ENCODE results near the gene ST14.

ST14 gene

DNA sequence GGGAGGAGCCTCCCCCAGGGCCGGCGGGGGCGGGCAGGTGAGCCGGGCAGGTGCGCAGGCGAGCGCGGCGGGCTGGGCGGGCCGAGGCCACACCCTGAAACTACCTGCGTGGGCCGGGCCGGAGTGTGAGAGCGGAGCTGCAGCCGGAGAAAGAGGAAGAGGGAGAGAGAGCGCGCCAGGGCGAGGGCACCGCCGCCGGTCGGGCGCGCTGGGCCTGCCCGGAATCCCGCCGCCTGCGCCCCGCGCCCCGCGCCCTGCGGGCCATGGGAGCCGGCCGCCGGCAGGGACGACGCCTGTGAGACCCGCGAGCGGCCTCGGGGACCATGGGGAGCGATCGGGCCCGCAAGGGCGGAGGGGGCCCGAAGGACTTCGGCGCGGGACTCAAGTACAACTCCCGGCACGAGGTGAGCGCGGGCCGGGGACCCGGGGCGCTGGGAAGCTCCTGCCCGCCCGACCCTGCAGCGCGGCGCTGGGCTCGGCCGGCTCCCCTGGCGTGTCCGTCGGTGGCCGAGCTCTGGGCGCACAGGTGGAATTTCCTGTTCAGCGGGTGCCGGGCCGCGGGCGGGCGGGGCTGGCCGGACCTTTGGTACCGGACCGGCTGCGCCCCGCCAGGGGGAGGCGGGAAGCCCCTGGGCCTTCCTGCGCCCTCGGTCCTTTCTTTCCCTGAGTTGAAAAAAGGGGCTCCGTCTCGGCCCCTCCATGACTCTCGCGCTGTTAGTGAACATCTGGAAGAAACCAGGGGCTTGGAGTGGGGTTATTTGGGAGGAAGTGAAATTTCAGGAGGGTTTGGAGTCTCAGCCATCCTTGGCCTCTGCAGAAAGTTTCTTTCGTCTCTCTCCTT, at the start of gene ST14:
Gene ST14, plus strand, starts transcription at position 126 of the 841 bp plus-strand sequence. Its CDS starts 198 bp downstream, at position 324.
- DNase-seq, result no peak

DNA sequence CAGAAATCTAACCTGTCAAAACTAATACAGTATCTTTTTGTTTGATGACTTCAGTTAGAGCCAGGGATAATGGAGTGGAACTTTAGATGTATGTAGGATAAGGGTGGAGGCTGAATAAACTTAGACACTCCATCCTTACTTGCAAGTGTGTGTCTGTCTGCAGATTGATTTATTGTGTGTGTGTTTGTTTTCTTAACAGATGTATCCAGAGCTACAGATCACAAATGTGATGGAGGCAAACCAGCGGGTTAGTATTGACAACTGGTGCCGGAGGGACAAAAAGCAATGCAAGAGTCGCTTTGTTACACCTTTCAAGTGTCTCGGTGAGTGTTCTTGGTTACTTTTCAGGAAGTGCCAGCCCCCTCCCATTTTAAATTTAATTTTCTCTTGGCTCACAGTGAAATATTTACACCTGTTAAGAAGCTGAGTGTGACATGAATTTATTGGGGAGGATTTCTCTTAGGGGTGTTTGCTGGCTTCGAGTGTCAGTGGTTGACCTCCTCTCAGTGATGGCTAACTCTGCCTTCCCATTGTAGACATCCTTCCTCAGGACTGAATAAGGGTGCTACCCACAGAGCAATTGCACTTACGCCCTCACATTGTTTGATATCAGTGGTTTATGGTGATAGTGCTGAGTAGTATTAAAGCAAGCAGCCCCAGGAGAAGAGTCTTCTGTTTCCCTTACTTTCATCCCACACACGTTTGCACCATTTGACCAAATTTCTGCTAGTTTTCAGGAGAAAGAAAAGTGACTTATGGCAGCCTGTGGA, 49.1 kb upstream of the ST14 start:
- DNase-seq, result no peak

DNA sequence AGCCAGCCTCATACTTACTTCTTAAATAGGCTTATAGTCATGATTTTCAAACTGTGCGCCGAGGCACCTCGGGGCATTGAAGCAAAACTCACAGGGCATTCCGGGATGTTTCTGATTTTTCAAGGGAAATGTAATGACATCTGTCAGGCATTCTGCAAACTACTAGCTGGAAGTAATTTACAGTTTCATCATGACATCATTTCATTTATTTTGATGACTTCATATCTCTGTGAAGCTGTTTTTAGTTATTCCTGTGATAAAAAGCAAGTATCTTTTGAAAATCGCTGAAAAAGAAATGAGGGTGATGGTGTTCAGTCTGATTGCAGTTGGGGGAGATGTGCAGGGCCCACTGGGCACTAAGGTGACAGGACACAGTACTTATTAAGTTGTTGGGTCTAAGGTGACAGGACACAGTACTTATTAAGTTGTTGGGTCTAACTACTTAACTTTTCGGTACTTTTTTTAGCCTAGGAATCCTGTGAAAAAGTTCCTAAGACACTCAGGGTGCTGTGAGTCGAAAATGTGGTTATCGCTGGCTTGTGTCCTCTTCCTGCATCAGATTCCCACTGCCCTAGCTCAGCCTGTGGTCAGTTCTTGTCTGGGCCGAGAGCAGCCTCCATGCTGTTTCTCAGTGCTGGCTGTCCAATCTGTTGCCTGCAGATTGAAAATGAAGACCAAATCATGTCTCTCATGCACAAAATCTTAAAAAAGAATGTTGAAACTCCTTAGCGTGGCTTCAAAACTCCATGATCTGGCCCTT, 47.3 kb upstream of the ST14 start:
- DNase-seq, result no peak

DNA sequence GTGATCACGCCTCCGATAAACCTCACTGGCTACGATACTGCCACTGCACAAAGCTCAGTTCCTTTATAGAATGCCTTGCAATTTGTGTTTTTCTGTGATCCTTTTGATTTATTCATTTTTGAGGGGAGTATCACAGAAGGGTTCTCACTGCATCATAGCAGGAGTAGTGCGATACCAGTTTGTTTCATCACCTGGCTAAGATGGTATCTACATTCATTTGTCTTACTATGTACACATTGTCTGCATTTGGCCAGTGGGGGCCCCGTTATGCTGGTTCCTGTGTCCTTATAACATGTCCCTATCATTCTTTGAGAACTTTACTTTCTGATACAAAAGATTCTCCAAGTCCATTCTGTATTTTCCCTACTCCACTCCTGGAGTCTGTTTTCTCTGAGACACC, 45.3 kb upstream of the ST14 start:
- no peak for DNase-seq

DNA sequence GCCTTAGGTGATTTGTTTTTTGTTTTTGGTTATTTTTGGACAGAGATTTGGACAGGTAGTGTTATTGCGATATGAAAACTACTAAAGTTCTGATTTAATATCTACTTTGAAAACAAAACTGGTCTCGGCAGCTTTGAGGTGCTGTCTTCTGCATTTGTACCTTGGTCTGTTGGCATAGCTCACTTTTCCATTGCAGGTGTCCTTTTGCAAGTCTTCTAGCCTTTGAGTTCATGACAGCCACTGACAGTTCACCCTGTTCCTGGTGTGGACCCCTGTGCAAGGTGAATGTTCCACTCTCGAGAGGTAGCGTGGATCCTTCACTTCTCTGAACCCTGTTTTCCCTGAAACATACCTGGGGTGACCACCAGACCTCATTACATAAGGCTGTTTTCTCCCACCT, 44.9 kb upstream of the ST14 start:
- DNase-seq, result no peak

DNA sequence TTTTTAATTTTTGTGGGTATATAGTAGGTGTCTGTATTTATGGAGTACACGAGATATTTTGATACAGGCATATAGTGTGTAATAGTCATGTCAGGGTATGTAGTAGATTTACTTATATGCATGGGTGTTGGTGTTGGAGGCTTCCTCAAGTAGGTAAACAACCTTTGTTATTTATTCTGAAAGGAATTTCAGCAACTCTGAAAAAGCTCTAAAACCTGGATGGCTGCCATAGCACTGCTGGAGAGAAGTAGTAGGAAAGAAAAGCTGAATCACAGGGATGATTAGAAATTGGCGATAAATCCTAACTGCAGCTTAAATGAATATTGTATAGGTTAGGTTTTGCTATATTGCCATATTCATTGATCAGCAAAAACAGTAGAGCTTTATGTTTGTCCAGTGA, 44.4 kb upstream of the ST14 start:
- DNase-seq, result no peak

DNA sequence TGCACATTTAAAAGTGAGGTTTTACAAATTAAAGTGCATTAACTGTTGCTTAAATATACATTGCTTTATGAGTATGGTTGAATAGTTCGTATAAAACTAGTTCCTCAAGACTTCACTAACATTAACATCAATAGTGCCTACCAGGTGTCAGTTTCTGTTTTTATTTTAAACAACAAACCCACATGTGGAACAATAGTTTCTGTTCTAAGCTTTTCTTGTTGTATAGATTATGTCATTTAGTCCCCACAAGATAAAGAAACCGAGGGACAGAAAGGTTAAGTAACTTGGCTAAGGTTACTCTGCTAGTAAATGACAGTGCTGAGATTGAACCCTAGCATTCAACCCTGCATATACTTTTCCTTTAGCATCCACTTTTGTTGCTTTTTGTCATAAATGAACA, 41.4 kb upstream of the ST14 start:
- no peak for DNase-seq

DNA sequence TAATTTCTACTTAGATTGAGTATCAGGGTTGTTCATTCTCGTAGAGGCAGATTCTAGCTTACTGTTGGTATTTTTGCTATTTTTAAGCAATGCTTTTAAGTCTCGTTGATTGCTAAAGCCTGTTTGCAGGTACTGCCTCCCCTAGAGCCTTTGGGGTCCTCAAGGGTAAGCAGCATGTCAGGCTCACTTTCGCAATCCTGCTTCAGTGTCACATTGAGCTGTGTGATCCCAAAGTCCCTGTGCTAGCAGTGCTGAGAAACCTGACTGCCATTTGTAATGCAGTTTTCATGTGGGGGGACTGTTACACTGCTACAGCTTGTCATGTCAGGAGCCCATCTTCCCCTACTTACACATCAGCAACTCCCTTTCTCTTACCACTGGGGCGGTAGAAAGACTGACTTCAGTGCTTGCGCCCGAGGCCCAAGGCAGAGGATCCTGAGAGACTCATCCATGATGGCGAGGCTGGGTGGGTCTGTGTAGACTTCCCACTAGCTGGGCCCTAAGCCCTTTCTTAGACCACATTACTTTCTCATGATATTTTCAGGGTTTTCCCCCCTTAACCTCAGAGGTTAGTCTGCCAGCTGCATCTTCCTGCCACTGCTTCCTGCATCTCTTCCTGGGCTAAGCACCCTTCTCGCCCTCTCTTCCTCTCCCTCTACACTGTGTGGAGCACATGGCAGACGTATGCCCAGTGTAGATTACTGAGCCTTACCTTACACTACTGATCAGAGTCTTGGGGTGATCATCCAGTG, 40.8 kb upstream of the ST14 start:
- DNase-seq, result peak; percentile 43

DNA sequence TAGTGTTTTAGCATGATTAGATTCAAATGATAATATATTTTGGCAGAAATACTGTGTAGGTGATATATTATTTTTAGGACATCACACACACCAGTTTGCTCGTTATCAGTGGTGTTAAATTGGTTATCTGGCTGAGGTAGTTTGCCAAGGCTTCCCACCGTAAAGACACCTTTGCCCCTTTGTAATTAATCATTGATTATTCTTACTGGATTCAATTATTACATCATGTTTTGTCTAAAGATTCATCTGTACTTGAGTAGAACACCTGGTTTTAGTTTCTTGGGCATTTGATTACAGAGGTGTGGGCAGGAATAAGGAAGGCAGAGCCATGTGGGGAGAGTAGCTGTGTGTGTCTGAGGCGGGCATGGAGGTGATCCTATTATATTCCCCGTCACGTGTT, 39.5 kb upstream of the ST14 start:
- no peak for DNase-seq

DNA sequence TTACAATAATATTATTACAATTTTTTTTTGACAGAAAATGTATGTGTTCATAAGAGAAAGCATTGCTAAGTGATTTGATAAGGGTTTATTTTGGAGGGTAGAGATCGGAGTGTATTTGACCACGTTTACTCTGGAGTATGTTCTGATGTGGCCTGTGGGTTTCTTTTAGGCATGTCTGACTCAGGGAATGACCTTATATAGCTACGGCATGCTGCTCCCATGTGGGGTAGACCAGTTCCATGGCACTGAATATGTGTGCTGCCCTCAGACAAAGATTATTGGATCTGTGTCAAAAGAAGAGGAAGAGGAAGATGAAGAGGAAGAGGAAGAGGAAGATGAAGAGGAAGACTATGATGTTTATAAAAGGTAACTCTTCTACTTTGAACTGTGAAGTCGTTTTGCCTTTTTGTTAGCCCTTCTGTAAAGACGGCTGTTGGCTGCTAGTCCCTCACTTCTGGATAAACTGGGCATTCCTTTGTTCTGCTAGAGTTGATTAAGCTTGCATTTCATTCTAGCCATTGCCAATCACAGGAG, 38.1 kb upstream of the ST14 start:
- no peak for DNase-seq

DNA sequence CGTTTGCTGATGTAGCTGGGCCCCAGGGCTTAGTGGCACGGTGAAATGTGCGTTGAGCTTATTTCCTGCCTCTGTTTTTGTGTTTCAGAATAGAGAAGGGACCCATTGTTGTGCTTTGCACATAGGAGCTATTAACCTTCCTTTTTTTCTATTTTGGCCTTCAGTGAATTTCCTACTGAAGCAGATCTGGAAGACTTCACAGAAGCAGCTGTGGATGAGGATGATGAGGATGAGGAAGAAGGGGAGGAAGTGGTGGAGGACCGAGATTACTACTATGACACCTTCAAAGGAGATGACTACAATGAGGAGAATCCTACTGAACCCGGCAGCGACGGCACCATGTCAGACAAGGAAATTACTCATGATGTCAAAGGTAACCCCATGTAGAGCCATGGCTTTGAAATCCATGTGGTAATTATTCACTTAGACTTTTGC, 37.4 kb upstream of the ST14 start:
- DNase-seq, result no peak

DNA sequence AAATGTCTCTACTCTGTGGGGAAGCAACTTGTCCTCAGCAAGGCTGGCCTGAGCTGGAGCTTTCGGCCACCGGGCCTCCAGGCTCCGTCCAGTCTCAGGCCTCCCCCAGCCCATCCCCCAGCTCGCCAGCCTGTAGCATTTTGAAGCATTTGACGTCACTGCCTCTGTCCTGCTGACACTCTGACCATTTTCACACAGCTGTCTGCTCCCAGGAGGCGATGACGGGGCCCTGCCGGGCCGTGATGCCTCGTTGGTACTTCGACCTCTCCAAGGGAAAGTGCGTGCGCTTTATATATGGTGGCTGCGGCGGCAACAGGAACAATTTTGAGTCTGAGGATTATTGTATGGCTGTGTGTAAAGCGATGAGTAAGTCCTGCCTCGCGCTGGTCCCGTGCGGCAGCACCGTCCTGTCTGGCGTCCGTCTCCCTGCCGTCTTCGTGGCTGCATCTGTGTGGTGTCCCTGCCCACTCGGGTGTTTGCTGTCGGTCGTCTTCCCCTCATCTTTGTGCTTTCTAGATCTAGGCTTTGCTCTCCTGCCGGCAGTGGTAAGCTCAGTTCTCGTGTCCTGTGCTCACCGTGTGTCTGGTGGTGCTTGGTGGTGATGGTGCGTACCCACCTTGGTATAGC, 36.1 kb upstream of the ST14 start:
- DNase-seq, result no peak

DNA sequence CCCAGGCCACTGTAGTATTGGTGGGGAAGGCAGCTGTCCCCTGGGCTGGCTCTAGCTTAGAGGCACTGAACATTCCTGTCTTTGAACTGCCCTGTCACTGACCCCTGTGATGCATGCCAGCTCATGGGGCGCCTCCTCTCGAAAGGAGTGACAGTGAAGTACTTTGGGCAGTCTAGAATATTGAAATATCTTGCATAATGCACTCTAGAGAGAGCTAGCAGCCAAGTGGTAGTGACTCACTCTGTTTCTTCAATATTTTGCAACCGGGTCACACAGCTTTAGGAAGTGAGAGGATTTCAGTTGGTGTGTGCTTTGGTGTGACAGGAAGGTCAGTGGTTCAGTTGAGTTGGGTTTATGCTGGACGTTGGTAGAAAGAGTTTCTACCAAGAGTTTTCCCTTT, 35.5 kb upstream of the ST14 start:
- DNase-seq, result peak; percentile 13

DNA sequence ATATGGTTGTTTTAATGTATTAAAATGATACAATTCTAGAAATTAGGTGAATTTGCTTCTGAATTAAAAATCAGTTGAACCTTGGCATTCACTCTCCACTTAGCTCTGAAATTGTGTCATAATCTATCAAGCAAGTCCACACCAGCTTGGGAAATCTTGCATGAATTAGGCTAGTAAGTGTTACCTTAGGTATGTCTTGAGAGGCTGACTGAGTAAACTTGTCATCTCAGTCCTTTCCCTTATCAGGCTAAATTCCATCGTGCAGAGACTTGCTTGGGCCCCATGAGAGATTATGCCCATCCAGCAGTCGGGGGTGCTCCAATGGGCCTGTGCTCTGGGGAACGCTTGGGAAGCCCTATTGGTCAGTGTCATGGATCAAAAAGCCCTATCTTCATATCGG, 33.9 kb upstream of the ST14 start:
- DNase-seq, result no peak

DNA sequence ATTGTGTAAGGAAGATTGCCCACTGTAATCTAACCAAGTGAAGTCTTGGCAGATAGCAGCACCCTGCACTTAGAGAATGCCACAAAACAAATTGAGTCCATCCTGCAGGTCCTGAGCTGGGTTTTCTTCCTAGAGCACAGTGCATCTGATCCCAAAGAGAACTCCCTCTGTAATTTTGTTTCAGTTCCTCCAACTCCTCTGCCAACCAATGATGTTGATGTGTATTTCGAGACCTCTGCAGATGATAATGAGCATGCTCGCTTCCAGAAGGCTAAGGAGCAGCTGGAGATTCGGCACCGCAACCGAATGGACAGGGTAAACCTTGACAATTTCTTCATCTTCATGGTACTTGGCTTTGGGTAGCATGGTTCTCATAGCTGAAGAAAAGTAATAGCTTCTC, 33.1 kb upstream of the ST14 start:
- DNase-seq, result no peak

DNA sequence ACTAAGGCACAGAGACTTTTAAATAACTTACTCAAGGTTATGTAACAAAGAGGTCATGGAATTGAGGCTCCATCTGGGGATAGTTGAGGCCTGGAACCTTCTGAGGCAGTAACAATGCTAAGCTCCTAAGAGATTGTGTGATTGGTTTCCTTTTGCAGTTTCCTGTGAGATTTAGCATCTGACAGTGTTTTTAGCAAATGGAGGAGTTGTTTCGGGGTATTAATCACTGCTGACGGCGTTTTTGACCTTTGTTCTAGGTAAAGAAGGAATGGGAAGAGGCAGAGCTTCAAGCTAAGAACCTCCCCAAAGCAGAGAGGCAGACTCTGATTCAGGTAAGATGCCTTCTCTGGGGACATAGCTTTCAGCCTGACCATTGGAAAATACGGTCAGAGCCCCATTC, 32.1 kb upstream of the ST14 start:
- DNase-seq, result no peak

DNA sequence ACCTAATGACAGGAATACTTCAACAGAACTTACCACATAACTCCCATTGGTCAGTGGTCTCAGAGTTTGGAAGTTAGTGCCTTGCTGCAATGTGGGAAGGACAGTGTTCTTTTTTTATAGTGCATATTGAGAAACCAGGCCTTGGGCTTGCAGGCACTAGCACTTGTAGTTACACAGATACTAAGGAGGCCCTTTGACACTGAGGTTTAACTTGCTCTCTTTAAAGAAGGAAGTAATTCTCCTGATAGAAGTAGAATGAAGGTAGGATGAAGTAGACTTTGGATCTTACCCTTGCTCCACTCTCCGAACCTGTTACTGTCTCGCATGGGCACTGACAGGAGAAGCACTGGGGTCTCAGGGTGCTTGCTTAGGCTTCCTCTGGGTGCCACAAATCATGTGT, 31.0 kb upstream of the ST14 start:
- DNase-seq, result no peak

DNA sequence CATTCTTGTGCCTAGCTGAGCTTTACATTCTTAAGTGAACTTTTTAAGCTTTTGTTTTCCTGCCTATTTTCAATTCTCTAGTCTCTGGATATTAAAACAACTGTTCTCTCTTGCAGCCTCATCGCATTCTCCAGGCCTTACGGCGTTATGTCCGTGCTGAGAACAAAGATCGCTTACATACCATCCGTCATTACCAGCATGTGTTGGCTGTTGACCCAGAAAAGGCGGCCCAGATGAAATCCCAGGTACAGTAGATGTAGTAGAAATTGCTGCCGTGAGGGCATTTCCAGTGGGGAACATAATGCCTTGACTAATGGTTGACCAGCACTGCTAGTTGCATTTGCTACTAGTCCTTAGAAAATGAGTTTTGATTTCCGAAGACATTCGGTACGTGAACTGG, 29.7 kb upstream of the ST14 start:
- no peak for DNase-seq

DNA sequence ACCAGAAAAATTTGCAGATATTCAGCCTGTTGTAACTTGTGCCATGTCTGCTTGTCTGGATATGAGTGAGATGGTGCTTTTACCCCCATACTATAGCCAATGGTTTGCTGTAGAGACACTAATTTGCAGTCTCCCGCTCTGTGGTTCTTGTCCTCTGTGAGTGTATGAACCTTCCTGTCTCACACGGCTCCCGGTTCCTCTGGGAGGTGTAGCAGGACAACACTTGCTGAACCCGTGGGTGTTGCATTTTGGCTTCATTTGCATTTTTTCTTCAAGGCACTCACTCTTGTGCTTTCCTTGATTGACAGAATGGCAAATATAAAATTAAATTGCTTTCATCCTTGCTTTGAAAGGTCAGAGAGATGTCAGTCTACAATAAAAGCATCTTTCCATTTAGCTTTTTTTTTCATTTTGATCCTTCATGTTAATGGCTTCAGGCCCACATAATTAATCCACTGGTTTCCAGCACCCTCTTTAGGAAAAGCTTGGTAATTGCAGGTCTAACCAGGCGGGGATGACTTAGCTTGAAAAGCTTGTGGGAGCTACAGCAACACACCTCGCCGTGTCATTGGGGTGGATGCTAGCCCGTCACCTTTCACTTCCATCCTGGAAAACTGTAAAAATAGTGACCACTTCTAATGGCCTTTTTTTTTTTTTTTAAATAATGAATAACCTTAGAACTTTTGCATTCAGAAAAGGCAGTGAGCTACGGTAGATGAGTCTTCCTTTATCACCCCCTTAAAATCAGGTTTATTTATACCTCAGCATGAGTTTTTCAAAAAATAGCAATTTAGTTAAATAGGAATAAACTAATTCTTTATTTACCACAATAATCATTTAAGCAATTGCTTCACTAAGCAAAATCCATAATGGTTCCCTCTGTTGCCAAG, 27.4 kb upstream of the ST14 start:
- peak; percentile 77 for DNase-seq

DNA sequence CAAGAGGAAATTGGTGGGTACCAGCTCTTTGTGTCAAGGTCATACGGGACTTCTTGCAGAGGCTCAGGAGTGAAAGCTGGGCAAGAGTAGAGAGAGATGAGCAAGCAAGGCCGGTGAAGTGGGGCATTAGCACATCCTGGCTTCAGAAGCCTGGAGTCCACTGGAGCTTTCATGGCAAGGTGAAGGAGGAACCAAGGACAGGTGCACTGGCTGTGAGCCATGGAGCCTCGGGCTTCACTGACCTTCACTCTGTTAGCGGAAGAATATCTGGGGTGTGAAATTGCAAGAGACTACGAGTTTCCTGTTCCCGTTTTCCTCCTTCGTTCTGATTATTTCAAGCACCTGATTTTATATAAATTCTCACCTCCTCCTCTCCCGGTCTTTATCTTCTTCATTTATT, 25.9 kb upstream of the ST14 start:
- DNase-seq, result no peak

DNA sequence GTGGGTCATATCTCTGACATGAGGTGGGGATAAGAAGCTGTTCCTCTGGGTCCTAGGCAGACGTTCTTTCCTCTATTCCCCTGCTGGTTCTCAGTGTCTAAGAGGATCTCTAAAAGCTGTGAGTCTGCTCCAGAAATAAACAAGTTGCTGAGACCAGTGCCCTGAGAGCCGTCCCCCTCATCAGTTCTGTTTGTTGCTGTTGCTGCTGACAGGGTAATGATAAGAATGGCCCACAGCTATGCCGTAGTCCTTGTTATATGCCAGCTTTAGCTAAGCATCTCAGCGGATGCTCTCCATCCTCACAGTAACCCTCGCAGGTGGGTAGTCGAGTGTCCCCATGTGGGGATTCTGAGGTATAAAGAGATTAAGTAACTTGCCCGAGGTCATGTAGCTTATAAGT, 23.5 kb upstream of the ST14 start:
- DNase-seq, result no peak

All from CD4-positive, alpha-beta T cell treated with Interleukin-12 subunit alpha and Interleukin-12 subunit beta, for 1 hour (primary cell).